NAMALWA (cell line): Measurements from ENCODE around the gene DOCK7.
A peak's percentile ranks its signal among the peaks of the same experiment; 100 is the strongest.

Experiments used
- DNase-seq: peaks from one replicate; pipeline ENCODE4 v3.0.0-alpha.2; 2015; ENCODE audit warnings: low spot score

DOCK7 gene

GRCh38 chr1:62407398-62408009, 280.7 kb downstream of the DOCK7 start:
- peak; percentile 74 for DNase-seq

- DNase-seq = no peak
These were observed 281.6 kb downstream of the DOCK7 start for GRCh38 chr1:62406576-62406975.

DNA sequence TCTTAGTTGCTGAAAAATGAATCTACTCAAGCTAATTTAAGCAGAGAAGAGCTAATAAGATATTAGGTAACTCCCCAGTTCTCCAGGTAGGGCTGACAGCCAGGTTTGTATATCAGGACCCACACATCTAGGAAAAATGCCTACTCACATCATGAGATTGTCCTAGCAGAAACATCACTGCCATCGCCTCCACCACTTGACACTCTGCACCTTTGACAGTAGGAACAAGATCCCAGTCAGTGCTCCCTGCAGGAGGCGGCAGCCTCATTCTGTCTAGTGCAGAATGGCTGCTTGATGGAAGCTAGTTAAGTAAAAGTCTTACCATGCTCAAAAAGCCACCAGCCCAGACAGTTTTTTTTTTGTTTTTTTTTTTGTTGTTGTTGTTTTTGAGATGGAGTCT, 282.9 kb downstream of the DOCK7 start:
- no peak for DNase-seq
